Measurements from ENCODE around the gene RABAC1. TPM values are rescaled to one million over a fixed set of nuclear protein-coding genes. Genes with fewer than 3 reads are reported as not detected.

The RABAC1 gene
- total and polyA plus RNA-seq, 9 of the 15 experiments (the other 6 are each of a cell fraction or from before 2014, with no cell fraction given) = 2.4 to 28.1 (median 9.3) TPM

DNA sequence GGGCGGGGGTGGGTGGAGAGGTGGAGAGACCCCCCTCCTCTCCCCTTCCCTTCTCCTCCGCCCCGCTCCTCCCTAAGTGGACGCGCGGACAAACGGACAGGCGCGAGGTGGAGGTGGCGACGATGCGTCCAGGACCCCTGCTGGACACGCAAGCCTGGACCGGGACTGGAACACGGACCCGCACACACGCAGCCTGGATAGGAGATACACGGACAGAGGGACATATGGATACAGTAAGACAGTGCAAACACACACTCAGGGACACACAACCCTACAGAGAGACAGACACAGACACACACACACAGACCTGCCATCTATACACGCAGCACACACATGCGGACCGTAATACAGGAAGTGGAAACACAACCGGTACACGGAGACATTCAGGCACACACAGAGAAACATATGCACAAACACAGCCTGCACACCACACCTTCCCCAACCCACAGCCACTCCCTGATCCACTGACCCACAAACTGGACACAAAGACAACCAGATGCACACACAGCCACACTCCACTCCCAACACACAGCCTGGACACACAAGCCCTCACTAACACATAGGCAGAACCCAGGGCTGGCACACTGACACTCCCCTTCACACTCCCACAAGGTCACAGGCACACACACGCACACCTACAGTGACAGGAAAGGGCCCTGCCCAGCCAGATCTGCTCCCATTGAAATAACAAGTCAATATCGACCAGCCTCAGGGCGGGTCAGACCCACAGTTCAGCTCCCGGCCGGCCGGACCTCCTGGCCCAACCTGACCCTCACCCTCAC, 30.2 kb downstream of the RABAC1 start (continued):
- TF ChIP-seq ESRRA (IDR thresholded peaks at IDR 0.05; ENCODE audit: borderline replicate concordance, low read depth) = peak; percentile 39; the same call in 1 of the 2 replicates
- no peak; a peak in 1 of 3 replicates for TF ChIP-seq CBX3 (IDR thresholded peaks at IDR 0.05; ENCODE audit: borderline replicate concordance in 1 of 2, low read length in 2 of 2)
- TF ChIP-seq IRF2 (CRISPR knock-in tag; IDR thresholded peaks at IDR 0.05) = no peak
- TF ChIP-seq RHOXF2B (CRISPR knock-in tag; conservative IDR thresholded peaks at IDR 0.05) = no peak
- no peak for TF ChIP-seq HNRNPUL1 (IDR thresholded peaks at IDR 0.05; ENCODE audit: low read length)
- TF ChIP-seq, protein P1, sequence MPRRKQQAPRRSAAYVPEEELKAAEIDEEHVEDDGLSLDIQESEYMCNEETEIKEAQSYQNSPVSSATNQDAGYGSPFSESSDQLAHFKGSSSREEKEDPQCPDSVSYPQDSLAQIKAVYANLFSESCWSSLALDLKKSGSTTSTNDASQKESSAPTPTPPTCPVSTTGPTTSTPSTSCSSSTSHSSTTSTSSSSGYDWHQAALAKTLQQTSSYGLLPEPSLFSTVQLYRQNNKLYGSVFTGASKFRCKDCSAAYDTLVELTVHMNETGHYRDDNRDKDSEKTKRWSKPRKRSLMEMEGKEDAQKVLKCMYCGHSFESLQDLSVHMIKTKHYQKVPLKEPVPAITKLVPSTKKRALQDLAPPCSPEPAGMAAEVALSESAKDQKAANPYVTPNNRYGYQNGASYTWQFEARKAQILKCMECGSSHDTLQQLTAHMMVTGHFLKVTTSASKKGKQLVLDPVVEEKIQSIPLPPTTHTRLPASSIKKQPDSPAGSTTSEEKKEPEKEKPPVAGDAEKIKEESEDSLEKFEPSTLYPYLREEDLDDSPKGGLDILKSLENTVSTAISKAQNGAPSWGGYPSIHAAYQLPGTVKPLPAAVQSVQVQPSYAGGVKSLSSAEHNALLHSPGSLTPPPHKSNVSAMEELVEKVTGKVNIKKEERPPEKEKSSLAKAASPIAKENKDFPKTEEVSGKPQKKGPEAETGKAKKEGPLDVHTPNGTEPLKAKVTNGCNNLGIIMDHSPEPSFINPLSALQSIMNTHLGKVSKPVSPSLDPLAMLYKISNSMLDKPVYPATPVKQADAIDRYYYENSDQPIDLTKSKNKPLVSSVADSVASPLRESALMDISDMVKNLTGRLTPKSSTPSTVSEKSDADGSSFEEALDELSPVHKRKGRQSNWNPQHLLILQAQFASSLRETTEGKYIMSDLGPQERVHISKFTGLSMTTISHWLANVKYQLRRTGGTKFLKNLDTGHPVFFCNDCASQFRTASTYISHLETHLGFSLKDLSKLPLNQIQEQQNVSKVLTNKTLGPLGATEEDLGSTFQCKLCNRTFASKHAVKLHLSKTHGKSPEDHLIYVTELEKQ (CRISPR knock-in tag; IDR thresholded peaks at IDR 0.05) = no peak
- TF ChIP-seq SREBF2 (CRISPR knock-in tag; IDR thresholded peaks at IDR 0.05) = no peak
- peak; percentile 60 for TF ChIP-seq RBFOX2 (IDR thresholded peaks at IDR 0.05; ENCODE audit: low read depth, low read length)
- no peak for TF ChIP-seq ZNF165 (CRISPR knock-in tag; IDR thresholded peaks at IDR 0.05; ENCODE audit: borderline replicate concordance)
- TF ChIP-seq PHF8 (IDR thresholded peaks at IDR 0.05; ENCODE audit: borderline replicate concordance, low read length) = peak; percentile 40; the same call in 1 of the 2 replicates
- TF ChIP-seq CBFA2T3 (IDR thresholded peaks at IDR 0.05) = no peak
- TF ChIP-seq NELFE (IDR thresholded peaks at IDR 0.05; ENCODE audit: insufficient read depth, insufficient read length) = no peak
- TF ChIP-seq ZKSCAN8 (CRISPR knock-in tag; IDR thresholded peaks at IDR 0.05) = no peak
- no peak for TF ChIP-seq BRF1 (IDR thresholded peaks at IDR 0.05; ENCODE audit: borderline replicate concordance, extremely low read depth, insufficient read length)
- TF ChIP-seq CC2D1A (IDR thresholded peaks at IDR 0.05) = peak; percentile 49
